ENCODE results near the gene PIK3CD.

The PIK3CD gene

GRCh38 chr1:9776685-9777084 lies 125.2 kb downstream of the PIK3CD start:
- TF ChIP-seq, protein P1, sequence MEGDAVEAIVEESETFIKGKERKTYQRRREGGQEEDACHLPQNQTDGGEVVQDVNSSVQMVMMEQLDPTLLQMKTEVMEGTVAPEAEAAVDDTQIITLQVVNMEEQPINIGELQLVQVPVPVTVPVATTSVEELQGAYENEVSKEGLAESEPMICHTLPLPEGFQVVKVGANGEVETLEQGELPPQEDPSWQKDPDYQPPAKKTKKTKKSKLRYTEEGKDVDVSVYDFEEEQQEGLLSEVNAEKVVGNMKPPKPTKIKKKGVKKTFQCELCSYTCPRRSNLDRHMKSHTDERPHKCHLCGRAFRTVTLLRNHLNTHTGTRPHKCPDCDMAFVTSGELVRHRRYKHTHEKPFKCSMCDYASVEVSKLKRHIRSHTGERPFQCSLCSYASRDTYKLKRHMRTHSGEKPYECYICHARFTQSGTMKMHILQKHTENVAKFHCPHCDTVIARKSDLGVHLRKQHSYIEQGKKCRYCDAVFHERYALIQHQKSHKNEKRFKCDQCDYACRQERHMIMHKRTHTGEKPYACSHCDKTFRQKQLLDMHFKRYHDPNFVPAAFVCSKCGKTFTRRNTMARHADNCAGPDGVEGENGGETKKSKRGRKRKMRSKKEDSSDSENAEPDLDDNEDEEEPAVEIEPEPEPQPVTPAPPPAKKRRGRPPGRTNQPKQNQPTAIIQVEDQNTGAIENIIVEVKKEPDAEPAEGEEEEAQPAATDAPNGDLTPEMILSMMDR (IDR thresholded peaks at IDR 0.05; ENCODE audit: borderline replicate concordance, insufficient read depth, low read depth, low read length) = no peak
- H3K4me3 ChIP-seq (ENCODE audit: low read depth, low read length) = no peak overlapping the region

All from GM12875 (cell line).